HL-60 (cell line): Measurements from ENCODE around the gene DPYD.

Experiments used
- DNase-seq, 2 experiments: peaks; one replicate each; pipeline ENCODE4 v3.0.0-alpha.2; 2010 to 2020; ENCODE audit warnings: low read depth in 1 of 2, low spot score in 1 of 2
- H3K27ac ChIP-seq: fragments of 250-450 bp; sonication (Bioruptor Pico); replicated peaks from 2 replicates; pipeline ENCODE4 v1.5.1; 2020; ENCODE audit warnings: mild to moderate bottlenecking, moderate library complexity
- H3K27me3 ChIP-seq: fragments of 250-450 bp; sonication (Bioruptor Pico); 2 replicates; pipeline ENCODE4 v1.5.1; 2021; ENCODE audit warnings: mild to moderate bottlenecking, moderate library complexity; ENCODE audit not compliant: insufficient read depth, poor library complexity, severe bottlenecking
- H3K4me3 ChIP-seq: replicated peaks from 2 replicates; pipeline ENCODE4 v1.5.1; 2011; ENCODE audit warnings: mild to moderate bottlenecking, control low read depth, low read length; ENCODE audit not compliant: insufficient read depth
- GABPA ChIP-seq: IDR thresholded peaks from 2 replicates; pipeline ENCODE4 v1.6.1; 2012; ENCODE audit warnings: low read depth
- POLR2AphosphoS5 ChIP-seq: IDR thresholded peaks from 2 replicates; pipeline ENCODE4 v1.6.1; 2012; ENCODE audit warnings: low read depth
- SPI1 ChIP-seq: IDR thresholded peaks from 2 replicates; pipeline ENCODE4 v1.6.1; 2012; ENCODE audit warnings: low read depth, mild to moderate bottlenecking, borderline replicate concordance
- TF ChIP-seq, protein P1 (sequence below): IDR thresholded peaks from one replicate; pipeline ENCODE4 v1.5.1; 2011; ENCODE audit warnings: low read length, control low read depth, inconsistent platforms; ENCODE audit not compliant: insufficient read depth
- TF ChIP-seq, protein P2 (sequence below): IDR thresholded peaks from 2 replicates; pipeline ENCODE4 v1.6.1; 2012; ENCODE audit warnings: low read depth; ENCODE audit not compliant: insufficient replicate concordance

The DPYD gene

DNA sequence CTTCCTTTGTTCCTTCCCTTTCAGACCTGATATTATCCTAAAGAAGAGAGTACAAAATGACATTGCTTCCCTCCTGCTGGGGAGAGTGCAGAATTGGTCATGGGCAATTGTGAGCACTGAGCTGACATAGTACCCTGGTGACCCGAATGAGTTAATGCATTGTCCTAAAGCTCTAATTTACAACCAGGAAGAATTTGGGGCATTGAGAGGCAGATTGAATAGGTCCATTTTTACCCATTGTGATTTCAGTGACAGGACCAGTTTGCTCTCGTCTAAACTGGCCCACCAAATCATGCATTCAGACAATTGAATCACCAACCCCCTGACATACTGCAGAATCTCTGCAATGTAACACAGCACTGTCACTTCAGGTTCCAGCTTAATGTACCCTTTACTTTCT is 497.4 kb downstream of the DPYD start:
- Histone ChIP-seq H3K4me3 (no peak overlapping the region), H3K27me3 (no peaks in the 10 kb centered on the region), H3K27ac (no peak overlapping the region)
- TF ChIP-seq POLR2AphosphoS5 (no peak), GABPA (no peak), SPI1 (no peak)
- TF ChIP-seq, protein P1, sequence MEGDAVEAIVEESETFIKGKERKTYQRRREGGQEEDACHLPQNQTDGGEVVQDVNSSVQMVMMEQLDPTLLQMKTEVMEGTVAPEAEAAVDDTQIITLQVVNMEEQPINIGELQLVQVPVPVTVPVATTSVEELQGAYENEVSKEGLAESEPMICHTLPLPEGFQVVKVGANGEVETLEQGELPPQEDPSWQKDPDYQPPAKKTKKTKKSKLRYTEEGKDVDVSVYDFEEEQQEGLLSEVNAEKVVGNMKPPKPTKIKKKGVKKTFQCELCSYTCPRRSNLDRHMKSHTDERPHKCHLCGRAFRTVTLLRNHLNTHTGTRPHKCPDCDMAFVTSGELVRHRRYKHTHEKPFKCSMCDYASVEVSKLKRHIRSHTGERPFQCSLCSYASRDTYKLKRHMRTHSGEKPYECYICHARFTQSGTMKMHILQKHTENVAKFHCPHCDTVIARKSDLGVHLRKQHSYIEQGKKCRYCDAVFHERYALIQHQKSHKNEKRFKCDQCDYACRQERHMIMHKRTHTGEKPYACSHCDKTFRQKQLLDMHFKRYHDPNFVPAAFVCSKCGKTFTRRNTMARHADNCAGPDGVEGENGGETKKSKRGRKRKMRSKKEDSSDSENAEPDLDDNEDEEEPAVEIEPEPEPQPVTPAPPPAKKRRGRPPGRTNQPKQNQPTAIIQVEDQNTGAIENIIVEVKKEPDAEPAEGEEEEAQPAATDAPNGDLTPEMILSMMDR = no peak
- TF ChIP-seq, protein P2, sequence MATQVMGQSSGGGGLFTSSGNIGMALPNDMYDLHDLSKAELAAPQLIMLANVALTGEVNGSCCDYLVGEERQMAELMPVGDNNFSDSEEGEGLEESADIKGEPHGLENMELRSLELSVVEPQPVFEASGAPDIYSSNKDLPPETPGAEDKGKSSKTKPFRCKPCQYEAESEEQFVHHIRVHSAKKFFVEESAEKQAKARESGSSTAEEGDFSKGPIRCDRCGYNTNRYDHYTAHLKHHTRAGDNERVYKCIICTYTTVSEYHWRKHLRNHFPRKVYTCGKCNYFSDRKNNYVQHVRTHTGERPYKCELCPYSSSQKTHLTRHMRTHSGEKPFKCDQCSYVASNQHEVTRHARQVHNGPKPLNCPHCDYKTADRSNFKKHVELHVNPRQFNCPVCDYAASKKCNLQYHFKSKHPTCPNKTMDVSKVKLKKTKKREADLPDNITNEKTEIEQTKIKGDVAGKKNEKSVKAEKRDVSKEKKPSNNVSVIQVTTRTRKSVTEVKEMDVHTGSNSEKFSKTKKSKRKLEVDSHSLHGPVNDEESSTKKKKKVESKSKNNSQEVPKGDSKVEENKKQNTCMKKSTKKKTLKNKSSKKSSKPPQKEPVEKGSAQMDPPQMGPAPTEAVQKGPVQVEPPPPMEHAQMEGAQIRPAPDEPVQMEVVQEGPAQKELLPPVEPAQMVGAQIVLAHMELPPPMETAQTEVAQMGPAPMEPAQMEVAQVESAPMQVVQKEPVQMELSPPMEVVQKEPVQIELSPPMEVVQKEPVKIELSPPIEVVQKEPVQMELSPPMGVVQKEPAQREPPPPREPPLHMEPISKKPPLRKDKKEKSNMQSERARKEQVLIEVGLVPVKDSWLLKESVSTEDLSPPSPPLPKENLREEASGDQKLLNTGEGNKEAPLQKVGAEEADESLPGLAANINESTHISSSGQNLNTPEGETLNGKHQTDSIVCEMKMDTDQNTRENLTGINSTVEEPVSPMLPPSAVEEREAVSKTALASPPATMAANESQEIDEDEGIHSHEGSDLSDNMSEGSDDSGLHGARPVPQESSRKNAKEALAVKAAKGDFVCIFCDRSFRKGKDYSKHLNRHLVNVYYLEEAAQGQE = no peak
- no peak for DNase-seq

DNA sequence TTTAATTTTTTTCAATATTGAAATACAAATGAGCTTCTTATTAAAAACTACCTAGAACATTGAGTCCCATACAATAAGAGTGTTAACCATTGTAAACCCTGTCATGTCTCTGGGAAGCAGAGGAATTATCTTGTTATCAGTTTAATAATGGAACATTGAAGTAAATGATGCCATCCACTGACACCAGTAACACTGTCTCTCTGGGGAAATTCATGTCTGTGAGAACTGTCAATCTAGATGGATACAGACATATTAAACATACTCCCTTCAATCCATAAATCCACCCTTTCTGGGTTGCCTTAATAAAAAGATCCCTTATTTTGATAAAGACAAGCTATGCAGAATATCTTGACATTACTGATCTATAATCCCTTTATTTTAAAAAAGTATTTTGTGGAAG is 503.2 kb downstream of the DPYD start:
- no peak overlapping the region for H3K27ac ChIP-seq
- no peak overlapping the region for H3K4me3 ChIP-seq
- DNase-seq = no peak
- TF ChIP-seq, protein P1 = no peak
- TF ChIP-seq, protein P2 = no peak
- no peak for TF ChIP-seq SPI1
- TF ChIP-seq GABPA = no peak
- no peak for TF ChIP-seq POLR2AphosphoS5
- no peaks in the 10 kb centered on the region for H3K27me3 ChIP-seq

DNA sequence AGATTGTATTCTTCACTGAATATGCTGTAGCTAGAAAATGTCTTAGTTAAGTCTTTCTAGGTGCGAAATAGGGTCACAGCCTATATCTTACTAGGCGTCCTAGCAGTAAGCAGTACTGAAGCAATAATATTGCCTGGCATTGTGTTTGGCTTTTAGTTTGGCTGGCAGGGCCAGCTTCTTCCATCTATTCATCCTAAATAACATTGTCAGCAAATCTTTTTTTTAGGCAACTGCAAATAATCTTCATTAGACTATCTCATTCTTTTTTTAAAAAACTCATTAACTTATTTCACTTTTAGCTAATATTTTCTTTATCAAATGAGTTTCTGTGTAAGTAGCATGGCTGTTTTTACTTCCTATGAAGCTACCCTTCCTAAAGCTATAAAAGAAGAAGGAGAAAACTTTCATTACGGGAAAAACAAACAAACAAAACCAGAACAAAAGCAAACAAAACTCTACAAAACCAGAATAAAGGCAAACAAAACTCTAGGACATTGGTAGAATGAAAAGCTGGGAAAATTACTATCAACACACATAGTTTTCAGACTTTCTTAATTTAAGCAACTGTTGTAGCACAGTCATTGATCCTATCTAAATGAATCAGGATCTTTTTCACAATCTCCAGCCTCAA is 506.0 kb downstream of the DPYD start:
- TF ChIP-seq, protein P1 = no peak
- TF ChIP-seq SPI1 = no peak
- TF ChIP-seq, protein P2 = no peak
- TF ChIP-seq GABPA = no peak
- TF ChIP-seq POLR2AphosphoS5 = no peak
- no peak overlapping the region for H3K4me3 ChIP-seq
- no peak overlapping the region for H3K27ac ChIP-seq
- no peaks in the 10 kb centered on the region for H3K27me3 ChIP-seq
- DNase-seq = no peak
